DOHH2 (cell line): Measurements from ENCODE around the gene KCTD16.

Experiments used
- H3F3A ChIP-seq: fragments of 200-600 bp; sonication (generic), shearing (Covaris generic); 2 replicates; pipeline ENCODE4 v1.6.0; 2016; ENCODE audit warnings: antibody characterized with exemption, mild to moderate bottlenecking; ENCODE audit not compliant: control insufficient read depth, insufficient read depth
- H3K27ac ChIP-seq: fragments of 200-600 bp; sonication (generic); 2 replicates; pipeline ENCODE4 v1.5.1; 2014; ENCODE audit warnings: low read depth, mild to moderate bottlenecking, low read length, moderate library complexity
- H3K27me3 ChIP-seq: fragments of 200-600 bp; sonication (generic); 2 replicates; pipeline ENCODE4 v1.6.1; 2014; ENCODE audit warnings: mild to moderate bottlenecking, low read length, mixed read lengths; ENCODE audit not compliant: control insufficient read depth
- H3K36me3 ChIP-seq: fragments of 200-600 bp; sonication (generic); 2 replicates; pipeline ENCODE4 v1.6.1; 2014; ENCODE audit warnings: mild to moderate bottlenecking, low read length, moderate library complexity, mixed read lengths; ENCODE audit not compliant: control insufficient read depth
- H3K4me1 ChIP-seq: fragments of 200-600 bp; sonication (generic); 2 replicates; pipeline ENCODE4 v1.6.1; 2014; ENCODE audit warnings: mild to moderate bottlenecking, low read length, mixed read lengths; ENCODE audit not compliant: control insufficient read depth
- H3K4me2 ChIP-seq: fragments of 200-600 bp; sonication (generic); 2 replicates; pipeline ENCODE4 v1.6.0; 2014; ENCODE audit warnings: mild to moderate bottlenecking, low read length, moderate library complexity
- H3K4me3 ChIP-seq: fragments of 200-600 bp; sonication (generic); 2 replicates; pipeline ENCODE4 v1.5.1; 2014; ENCODE audit warnings: mild to moderate bottlenecking, low read length, mixed read lengths
- H3K79me2 ChIP-seq: fragments of 200-600 bp; sonication (generic); 2 replicates; pipeline ENCODE4 v1.6.1; 2014; ENCODE audit warnings: mild to moderate bottlenecking, low read length, mixed read lengths; ENCODE audit not compliant: control insufficient read depth
- H3K9me2 ChIP-seq: fragments of 200-600 bp; sonication (generic); replicated peaks from 2 replicates; pipeline ENCODE4 v1.6.1; 2014; ENCODE audit warnings: mild to moderate bottlenecking, low read length, mixed read lengths; ENCODE audit not compliant: control insufficient read depth
- H3K9me3 ChIP-seq: fragments of 200-600 bp; sonication (generic); 2 replicates; pipeline ENCODE4 v1.6.1; 2014; ENCODE audit warnings: antibody characterized with exemption, low read length, mixed read lengths; ENCODE audit not compliant: control insufficient read depth, insufficient read depth
- H4K20me1 ChIP-seq: fragments of 200-600 bp; sonication (generic); 2 replicates; pipeline ENCODE4 v1.6.0; 2014; ENCODE audit warnings: low read depth, mild to moderate bottlenecking, antibody characterized with exemption, low read length, moderate library complexity; ENCODE audit not compliant: control insufficient read depth, insufficient read depth
- CTCF ChIP-seq: fragments of 200-600 bp; sonication (generic); IDR thresholded peaks from one replicate; pipeline ENCODE4 v1.5.1; 2014; ENCODE audit warnings: antibody characterized with exemption, mild to moderate bottlenecking, low read depth, low read length; ENCODE audit not compliant: poor library complexity, severe bottlenecking
- EZH2phosphoT487 ChIP-seq: fragments of 200-600 bp; sonication (generic); IDR thresholded peaks from 2 replicates; pipeline ENCODE4 v1.6.1; 2017; ENCODE audit warnings: borderline replicate concordance, mild to moderate bottlenecking, antibody characterized with exemption, low read length, moderate library complexity, mixed read lengths

The KCTD16 gene

GRCh38 chr5:144207875-144208444 lies 37.3 kb downstream of the KCTD16 start:
- Histone ChIP-seq H3K4me1 (no peaks in the 10 kb centered on the region), H3K79me2 (no peaks in the 10 kb centered on the region), H3K4me3 (no peak overlapping the region), H3K9me3 (no peaks in the 10 kb centered on the region), H3K36me3 (no peaks in the 10 kb centered on the region), H3K27ac (no peak overlapping the region), H3F3A (no peaks in the 10 kb centered on the region), H4K20me1 (no peaks in the 10 kb centered on the region), H3K4me2 (no peak overlapping the region), H3K9me2 (no peaks in the 10 kb centered on the region), H3K27me3 (peaks cover 27% of the 10 kb centered on the region)
- TF ChIP-seq EZH2phosphoT487 (no peak), CTCF (no peak)

GRCh38 chr5:144209361-144209760 lies 38.7 kb downstream of the KCTD16 start:
- no peak overlapping the region for H3K4me2 ChIP-seq
- TF ChIP-seq CTCF (no peak), EZH2phosphoT487 (no peak)

GRCh38 chr5:144210655-144211054 lies 40.0 kb downstream of the KCTD16 start:
- Histone ChIP-seq H3K9me3 (no peaks in the 10 kb centered on the region), H3K27me3 (peaks cover 24% of the 10 kb centered on the region), H3K4me3 (no peak overlapping the region), H3K27ac (no peak overlapping the region), H4K20me1 (no peaks in the 10 kb centered on the region), H3F3A (no peaks in the 10 kb centered on the region), H3K4me1 (no peaks in the 10 kb centered on the region), H3K9me2 (no peaks in the 10 kb centered on the region), H3K79me2 (no peaks in the 10 kb centered on the region), H3K36me3 (no peaks in the 10 kb centered on the region), H3K4me2 (no peak overlapping the region)
- no peak for TF ChIP-seq CTCF

More at GRCh38 chr5:144209361-144209760, 38.7 kb downstream of the KCTD16 start:
- Histone ChIP-seq H3K36me3 (no peaks in the 10 kb centered on the region), H3K79me2 (no peaks in the 10 kb centered on the region), H4K20me1 (no peaks in the 10 kb centered on the region), H3K9me2 (no peaks in the 10 kb centered on the region), H3K27me3 (peaks cover 28% of the 10 kb centered on the region), H3K4me3 (no peak overlapping the region), H3K27ac (no peak overlapping the region), H3K9me3 (no peaks in the 10 kb centered on the region), H3K4me1 (no peaks in the 10 kb centered on the region), H3F3A (no peaks in the 10 kb centered on the region)
